DMS79 treated with DMSO at 0.1 percent for 48 hours (cell line): ENCODE results near the gene DNER.

Source experiments
- DNase-seq: peaks from one replicate; lab custom pipeline; 2025; lab: John Stamatoyannopoulos, UW

DNER gene

DNA sequence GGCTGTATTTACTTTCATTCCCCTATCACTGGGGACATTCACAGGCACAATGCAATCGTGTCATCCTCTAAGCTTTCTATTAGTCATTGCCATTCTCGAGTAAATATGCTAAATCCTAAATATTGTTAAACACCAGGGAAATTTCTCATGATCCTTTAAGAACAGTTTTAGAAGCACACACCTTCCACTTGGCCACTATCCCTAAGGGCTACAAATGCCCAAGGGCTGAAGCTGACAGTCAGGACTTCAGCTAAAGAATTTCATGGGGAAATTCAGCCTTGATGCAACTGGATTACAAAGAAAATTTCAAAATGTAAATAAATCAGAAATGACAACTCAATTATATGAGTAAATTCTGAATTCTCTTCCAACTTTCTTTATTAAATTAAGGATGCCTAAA, 280.2 kb downstream of the DNER start:
- DNase-seq, result no peak

DNA sequence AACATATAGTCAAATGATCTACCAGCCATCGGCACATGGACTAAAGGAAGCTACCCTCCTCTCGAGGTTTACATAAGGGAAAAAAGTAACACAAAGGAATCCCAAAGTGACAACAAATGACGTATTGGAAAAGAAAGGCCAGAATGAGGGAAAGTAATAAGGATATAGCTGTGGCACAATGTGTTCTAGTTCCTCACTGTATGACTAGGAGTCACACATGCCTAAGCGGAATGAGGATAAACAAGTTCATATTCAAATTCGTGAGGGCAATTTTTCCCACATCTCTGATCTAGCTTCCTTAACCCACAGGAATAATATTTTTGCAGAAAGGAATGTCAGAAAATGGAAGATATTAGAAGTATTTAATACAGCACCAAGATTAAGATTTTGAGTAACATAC, 281.0 kb downstream of the DNER start:
- no peak for DNase-seq

- DNase-seq, result peak; percentile 44
These were observed 282.9 kb downstream of the DNER start for GRCh38 chr2:229431327-229431954.

GRCh38 chr2:229429589-229429988, 284.8 kb downstream of the DNER start:
- no peak for DNase-seq

DNA sequence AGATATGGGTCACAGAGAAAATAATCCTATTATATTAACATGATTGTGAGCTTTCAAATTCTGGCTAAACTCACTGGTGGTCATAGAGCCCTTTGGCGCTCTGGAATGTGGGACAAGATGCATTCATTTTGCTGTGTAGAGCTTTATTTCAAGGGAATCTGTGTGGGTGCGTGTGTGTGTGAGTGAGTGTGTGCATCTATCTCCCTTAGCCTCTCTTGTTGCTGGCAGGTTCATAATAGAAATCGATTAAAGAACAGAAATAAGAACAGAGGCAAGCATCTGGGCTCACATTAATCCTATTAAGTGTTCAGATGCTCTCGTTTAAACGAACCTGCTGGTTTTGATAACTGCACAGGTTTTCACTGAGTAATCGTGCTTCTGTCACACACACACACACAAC, 287.9 kb downstream of the DNER start:
- DNase-seq, result no peak

- no peak for DNase-seq
These were observed 288.8 kb downstream of the DNER start for GRCh38 chr2:229425598-229425997.

GRCh38 chr2:229422063-229422462, 292.3 kb downstream of the DNER start:
- no peak for DNase-seq

DNA sequence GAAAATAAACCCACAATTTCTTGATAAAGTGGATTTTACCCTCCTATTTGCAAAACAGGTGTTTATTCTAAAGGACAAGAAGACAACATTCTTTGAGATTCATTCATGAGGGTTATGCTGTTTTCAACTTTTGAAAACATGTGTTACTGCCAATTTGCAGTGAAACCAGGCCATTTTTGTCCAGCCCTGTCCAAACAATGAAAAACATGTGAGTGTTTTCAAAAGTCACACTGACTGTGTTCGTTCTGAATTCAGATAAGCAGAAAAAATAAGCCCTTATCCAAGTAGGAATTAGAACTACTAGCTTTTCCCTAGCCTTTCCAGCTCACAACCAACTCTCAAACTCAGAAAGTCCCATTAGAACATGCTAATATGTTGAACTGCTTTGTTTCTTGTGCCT, 295.2 kb downstream of the DNER start:
- DNase-seq, result no peak

DNA sequence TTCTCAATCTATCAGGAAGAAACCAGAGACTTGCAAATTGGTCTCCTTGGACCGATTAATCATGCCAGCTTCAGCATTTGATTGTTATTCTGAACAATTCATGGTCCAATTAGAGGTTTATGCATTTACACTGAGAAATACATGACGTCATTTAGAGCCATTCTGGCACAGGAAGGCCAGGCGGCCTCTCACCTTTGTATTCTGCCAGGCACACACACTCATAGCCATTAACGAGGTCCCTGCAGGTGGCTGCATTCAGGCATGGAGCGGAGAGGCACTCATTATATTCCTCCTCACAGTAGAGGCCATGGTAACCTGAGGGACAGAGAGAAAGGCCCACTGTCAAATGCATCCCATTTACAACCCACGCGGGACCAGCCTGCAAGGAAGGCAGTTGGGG, 296.4 kb downstream of the DNER start:
- peak; percentile 96 for DNase-seq

DNA sequence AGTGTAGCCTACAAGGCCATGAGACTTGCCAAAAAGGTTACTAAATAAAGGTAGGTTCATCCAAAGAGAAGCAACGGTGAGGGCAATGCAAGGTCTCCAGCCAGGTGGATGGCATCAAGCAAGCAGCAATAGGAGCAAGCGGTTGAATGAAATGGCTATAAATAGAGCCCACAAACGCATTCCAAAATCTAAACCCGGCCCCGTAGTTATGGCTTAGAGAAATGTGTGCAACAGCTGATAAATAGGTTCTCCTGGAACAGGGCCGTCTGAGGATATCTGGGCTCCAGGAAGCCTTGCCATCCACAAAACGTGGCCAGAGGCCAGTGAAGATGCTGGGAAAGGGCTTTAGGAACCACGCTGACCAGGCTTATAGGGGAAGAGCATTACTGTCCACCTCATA, 297.2 kb downstream of the DNER start:
- no peak for DNase-seq

- DNase-seq, result no peak
These were observed 298.1 kb downstream of the DNER start for GRCh38 chr2:229416116-229416694.

- DNase-seq, result no peak
These were observed 299.7 kb downstream of the DNER start for GRCh38 chr2:229414631-229415030.

- no peak for DNase-seq
These were observed 301.7 kb downstream of the DNER start for GRCh38 chr2:229412686-229413085.

- no peak for DNase-seq
These were observed 303.4 kb downstream of the DNER start for GRCh38 chr2:229410946-229411345.

GRCh38 chr2:229410264-229410663, 304.1 kb downstream of the DNER start:
- DNase-seq, result no peak

DNA sequence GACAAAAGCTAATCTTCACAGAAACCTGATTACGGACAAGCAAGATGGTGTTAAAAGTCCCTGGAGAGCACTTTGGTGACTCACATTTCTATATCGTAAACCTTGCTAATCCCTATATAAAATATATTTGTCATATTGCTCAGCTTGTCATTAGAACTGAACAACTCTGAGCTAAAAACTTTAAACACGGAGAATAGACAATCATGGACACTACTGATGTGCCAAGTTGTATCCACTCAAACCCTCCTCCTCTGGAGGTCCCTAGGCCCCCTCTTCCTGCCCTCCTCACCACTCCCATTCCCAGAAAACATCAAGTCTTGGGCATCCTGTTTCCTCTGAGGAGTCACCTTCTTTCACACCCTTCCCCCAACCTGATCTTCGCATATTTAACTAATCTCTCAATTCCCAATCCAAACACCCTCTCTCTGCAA, 304.6 kb downstream of the DNER start:
- no peak for DNase-seq

DNA sequence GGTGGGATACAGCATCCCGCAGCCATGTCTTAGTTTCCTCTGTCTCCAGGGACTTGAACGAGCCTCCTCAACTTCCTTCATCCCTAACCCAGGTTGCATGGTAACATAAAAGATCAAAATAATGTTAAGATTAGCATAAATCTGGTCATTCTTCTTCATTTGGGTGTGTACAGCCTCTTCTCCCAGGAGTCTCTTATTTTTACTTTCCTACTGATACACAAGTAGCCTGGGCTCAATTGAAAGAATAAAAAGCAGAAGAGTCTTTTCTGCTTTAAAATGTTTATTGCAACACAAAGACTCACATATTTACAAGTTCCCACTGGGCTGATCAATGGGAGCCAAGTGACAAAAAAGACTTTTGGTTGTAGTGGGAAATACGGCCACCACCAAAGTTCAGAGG, 305.4 kb downstream of the DNER start:
- no peak for DNase-seq

DNA sequence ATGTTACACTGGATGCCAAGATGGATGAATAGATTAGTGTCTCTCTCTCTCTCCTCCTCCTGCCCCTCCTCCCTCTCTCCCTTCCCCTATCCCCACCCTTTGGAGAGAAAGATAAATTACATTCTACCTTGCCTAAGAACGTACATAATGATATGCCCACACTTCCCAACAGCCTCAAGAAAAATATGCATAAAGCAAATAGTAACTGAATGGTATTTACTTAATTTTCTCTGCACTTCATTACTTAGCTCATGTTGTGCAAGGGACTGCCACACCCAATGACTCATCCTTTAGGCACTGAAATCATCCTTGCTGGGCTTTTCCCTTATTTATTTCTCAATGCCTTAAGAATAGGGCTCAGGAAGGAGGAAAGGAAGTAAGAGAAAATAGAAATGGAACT, 306.0 kb downstream of the DNER start:
- no peak for DNase-seq

GRCh38 chr2:229407170-229407569, 307.2 kb downstream of the DNER start:
- DNase-seq, result no peak

- no peak for DNase-seq
These were observed 308.6 kb downstream of the DNER start for GRCh38 chr2:229405796-229406195.

DNA sequence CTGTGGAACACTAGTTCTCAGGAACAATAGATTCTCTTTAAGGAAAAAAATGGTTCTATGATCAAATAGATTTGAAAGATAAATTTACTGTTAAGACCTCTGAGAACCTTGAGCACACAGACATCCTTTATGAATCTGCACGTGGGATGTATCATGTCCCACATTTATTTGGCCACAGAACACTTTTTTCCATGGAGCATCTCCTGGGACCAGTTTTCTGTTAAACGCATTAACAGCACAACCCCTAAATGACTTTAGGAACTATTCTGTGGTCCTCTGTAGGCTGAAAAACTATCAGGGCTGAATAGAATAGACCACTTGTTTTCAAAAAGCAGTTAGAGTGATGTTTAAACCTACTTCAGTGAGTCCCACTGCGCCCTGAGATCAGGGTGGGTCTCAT, 311.1 kb downstream of the DNER start:
- no peak for DNase-seq

- DNase-seq, result no peak
These were observed 313.0 kb downstream of the DNER start for GRCh38 chr2:229401171-229401865.

DNA sequence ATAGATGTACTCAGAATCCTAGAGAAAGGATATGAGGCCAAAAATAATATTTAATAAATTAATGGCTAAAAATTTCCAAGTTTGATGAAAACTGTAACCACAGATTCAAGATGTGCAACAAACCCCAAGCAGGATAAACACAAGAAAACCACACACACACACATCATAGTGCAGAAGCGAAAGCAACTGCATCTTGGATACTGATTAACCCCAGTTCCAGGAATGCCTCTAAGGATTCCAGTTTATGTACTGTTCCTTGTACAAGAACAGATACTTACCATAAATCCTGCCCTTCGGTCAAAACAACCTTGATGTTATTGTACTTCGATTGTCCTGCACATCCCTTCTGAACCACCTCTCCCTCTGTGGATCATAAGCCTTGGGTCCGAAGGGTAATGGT, 320.4 kb downstream of the DNER start:
- no peak for DNase-seq

- no peak for DNase-seq
These were observed 322.2 kb downstream of the DNER start for GRCh38 chr2:229392196-229392595.
